ENCODE data around the gene LRCH2.
A peak's percentile ranks its signal among the peaks of the same experiment; 100 is the strongest.

LRCH2 gene

GRCh38 chrX:115204040-115204439 lies 29.9 kb downstream of the LRCH2 start:
- Histone ChIP-seq H3K27me3 (replicated peaks; ENCODE audit: control insufficient read depth, insufficient read depth, low read length) (peaks cover 3% of the 10 kb centered on the region), H3K36me3 (ENCODE audit: control insufficient read depth, insufficient read depth, low read length, severe bottlenecking) (no peaks in the 10 kb centered on the region), H3K4me1 (ENCODE audit: control insufficient read depth, insufficient read depth, low read length) (no peaks in the 10 kb centered on the region), H3K9ac (ENCODE audit: low read length) (no peak overlapping the region), H3K4me3 (ENCODE audit: low read length) (no peak overlapping the region), H3K9me3 (ENCODE audit: control insufficient read depth, low read length) (peaks cover 30% of the 10 kb centered on the region)
- DNase-seq (ENCODE audit: low read depth) = no peak

GRCh38 chrX:115192244-115192700 lies 41.6 kb downstream of the LRCH2 start:
- DNase-seq (ENCODE audit: low read depth) = no peak
- Histone ChIP-seq H3K9ac (ENCODE audit: low read length) (no peak overlapping the region), H3K4me3 (ENCODE audit: low read length) (no peak overlapping the region), H3K27me3 (replicated peaks; ENCODE audit: control insufficient read depth, insufficient read depth, low read length) (peaks cover 15% of the 10 kb centered on the region), H3K4me1 (ENCODE audit: control insufficient read depth, insufficient read depth, low read length) (no peaks in the 10 kb centered on the region), H3K36me3 (ENCODE audit: control insufficient read depth, insufficient read depth, low read length, severe bottlenecking) (no peaks in the 10 kb centered on the region), H3K9me3 (ENCODE audit: control insufficient read depth, low read length) (no peaks in the 10 kb centered on the region)

GRCh38 chrX:115191490-115192243 lies 42.2 kb downstream of the LRCH2 start:
- H3K4me1 ChIP-seq (ENCODE audit: control insufficient read depth, insufficient read depth, low read length) = no peaks in the 10 kb centered on the region
- H3K27me3 ChIP-seq (replicated peaks; ENCODE audit: control insufficient read depth, insufficient read depth, low read length) = peaks cover 15% of the 10 kb centered on the region
- H3K9ac ChIP-seq (ENCODE audit: low read length) = no peak overlapping the region
- no peaks in the 10 kb centered on the region for H3K9me3 ChIP-seq (ENCODE audit: control insufficient read depth, low read length)
- H3K4me3 ChIP-seq (ENCODE audit: low read length) = no peak overlapping the region
- no peak for DNase-seq (ENCODE audit: low read depth)
- no peaks in the 10 kb centered on the region for H3K36me3 ChIP-seq (ENCODE audit: control insufficient read depth, insufficient read depth, low read length, severe bottlenecking)

- Histone ChIP-seq H3K4me1 (ENCODE audit: control insufficient read depth, insufficient read depth, low read length) (no peaks in the 10 kb centered on the region), H3K9me3 (ENCODE audit: control insufficient read depth, low read length) (no peaks in the 10 kb centered on the region), H3K36me3 (ENCODE audit: control insufficient read depth, insufficient read depth, low read length, severe bottlenecking) (no peaks in the 10 kb centered on the region), H3K4me3 (ENCODE audit: low read length) (no peak overlapping the region), H3K27me3 (replicated peaks; ENCODE audit: control insufficient read depth, insufficient read depth, low read length) (peaks cover 14% of the 10 kb centered on the region), H3K9ac (ENCODE audit: low read length) (no peak overlapping the region)
- DNase-seq (ENCODE audit: low read depth) = no peak
Measured at GRCh38 chrX:115190636-115191489, 43.0 kb downstream of the LRCH2 start.

DNA sequence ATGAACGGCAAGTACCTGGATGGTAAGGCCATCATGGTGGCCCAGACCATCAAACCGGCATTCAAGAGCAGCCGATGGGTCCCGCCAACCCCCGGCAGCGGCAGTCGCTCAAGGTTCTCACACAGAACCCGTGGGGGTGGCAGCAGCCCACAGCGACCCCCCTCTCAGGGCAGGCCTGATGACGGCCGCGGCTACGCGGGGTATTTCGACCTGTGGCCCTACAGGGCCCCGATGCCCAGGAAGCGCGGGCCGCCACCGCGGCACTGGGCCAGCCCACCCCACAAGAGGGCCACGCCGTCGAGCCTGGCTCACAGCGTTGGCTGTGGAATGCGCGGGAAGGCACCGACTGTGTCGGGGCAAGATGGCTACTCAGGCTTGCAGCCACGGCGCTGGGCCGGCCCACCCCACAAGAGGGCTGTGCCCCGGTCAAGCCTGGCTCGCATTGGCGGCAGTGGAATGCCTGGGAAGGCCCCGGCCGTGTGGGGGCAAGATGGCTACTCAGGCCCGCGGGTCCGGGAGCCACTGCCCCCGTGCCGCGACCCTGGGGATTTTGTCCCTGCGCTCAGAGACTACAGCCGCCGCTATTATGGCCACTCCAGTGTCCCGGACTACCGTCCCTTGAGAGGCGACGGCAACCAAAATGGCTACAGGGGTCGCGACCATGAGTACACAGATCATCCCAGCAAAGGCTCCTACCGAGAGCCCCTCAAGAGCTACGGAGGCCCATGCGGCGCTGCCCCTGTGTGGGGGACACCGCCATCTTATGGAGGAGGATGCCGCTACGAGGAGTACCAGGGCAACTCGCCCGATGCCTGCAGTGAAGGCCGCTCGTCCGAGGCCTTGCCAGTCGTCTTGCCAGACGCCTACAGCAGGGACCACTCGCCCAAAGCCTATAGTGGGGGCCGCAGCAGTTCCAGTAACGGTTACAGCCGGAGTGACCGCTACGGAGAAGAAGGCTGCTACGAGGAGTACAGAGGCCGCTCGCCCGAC lies 44.0 kb downstream of the LRCH2 start:
- H3K4me1 ChIP-seq (ENCODE audit: control insufficient read depth, insufficient read depth, low read length) = no peaks in the 10 kb centered on the region
- H3K9me3 ChIP-seq (ENCODE audit: control insufficient read depth, low read length) = no peaks in the 10 kb centered on the region
- no peak overlapping the region for H3K9ac ChIP-seq (ENCODE audit: low read length)
- peaks cover 5% of the 10 kb centered on the region for H3K27me3 ChIP-seq (replicated peaks; ENCODE audit: control insufficient read depth, insufficient read depth, low read length)
- no peak for DNase-seq (ENCODE audit: low read depth)
- no peaks in the 10 kb centered on the region for H3K36me3 ChIP-seq (ENCODE audit: control insufficient read depth, insufficient read depth, low read length, severe bottlenecking)
- no peak overlapping the region for H3K4me3 ChIP-seq (ENCODE audit: low read length)

DNA sequence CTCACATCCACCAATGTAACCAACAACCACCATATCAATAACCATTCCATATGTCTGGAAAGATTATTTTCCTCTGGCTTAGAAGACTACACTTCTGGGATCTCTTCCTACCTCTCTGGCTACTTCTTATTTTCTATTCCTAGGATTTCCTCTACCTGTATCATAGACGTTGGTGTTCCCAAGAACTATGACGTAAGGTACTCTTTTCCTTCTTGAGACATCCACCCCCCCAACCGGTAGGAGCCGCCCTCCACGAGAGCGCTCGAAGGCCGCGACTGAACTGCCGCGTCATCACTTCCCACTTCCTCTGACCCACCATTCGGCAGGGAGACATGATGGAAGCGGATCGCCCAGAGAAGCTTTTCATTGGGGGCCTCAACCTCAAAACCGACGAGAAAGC lies 44.8 kb downstream of the LRCH2 start, which contains the start of gene RBMXL3:
TSS of gene RBMXL3 (plus strand) at position 301 of the 400 bp plus-strand sequence. CDS start at position 333, 32 bp downstream.
- Histone ChIP-seq H3K9me3 (ENCODE audit: control insufficient read depth, low read length) (no peaks in the 10 kb centered on the region), H3K4me3 (ENCODE audit: low read length) (no peak within 1 kb of the TSS), H3K27me3 (replicated peaks; ENCODE audit: control insufficient read depth, insufficient read depth, low read length) (peaks cover 5% of the 10 kb centered on the region), H3K36me3 (ENCODE audit: control insufficient read depth, insufficient read depth, low read length, severe bottlenecking) (no peaks in the 10 kb centered on the region), H3K4me1 (ENCODE audit: control insufficient read depth, insufficient read depth, low read length) (no peaks in the 10 kb centered on the region), H3K9ac (ENCODE audit: low read length) (no peak within 1 kb of the TSS)
- no peak for DNase-seq (ENCODE audit: low read depth)

DNA sequence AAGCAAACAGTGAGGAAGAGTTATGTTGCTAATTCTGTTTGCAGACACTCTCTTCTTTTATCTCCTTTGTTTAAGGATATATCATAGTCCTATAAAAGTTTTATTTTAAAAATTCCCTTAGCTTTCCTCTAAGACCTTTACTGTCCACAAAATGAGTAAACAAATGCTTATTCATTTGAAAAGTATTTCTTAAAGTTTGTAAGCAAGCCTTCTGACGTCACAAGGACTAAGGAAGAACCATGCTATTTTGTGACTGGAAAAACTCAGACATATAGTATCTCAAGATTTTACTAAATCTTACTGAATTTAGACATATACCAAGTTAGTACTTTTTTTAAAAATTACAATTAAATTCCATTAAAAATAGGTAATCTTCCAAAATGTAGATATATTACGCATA lies 49.9 kb downstream of the LRCH2 start:
- Histone ChIP-seq H3K9ac (ENCODE audit: low read length) (no peak overlapping the region), H3K4me3 (ENCODE audit: low read length) (no peak overlapping the region), H3K36me3 (ENCODE audit: control insufficient read depth, insufficient read depth, low read length, severe bottlenecking) (no peaks in the 10 kb centered on the region), H3K4me1 (ENCODE audit: control insufficient read depth, insufficient read depth, low read length) (no peaks in the 10 kb centered on the region), H3K9me3 (ENCODE audit: control insufficient read depth, low read length) (no peaks in the 10 kb centered on the region), H3K27me3 (replicated peaks; ENCODE audit: control insufficient read depth, insufficient read depth, low read length) (peaks cover 10% of the 10 kb centered on the region)
- DNase-seq (ENCODE audit: low read depth) = peak; percentile 50

DNA sequence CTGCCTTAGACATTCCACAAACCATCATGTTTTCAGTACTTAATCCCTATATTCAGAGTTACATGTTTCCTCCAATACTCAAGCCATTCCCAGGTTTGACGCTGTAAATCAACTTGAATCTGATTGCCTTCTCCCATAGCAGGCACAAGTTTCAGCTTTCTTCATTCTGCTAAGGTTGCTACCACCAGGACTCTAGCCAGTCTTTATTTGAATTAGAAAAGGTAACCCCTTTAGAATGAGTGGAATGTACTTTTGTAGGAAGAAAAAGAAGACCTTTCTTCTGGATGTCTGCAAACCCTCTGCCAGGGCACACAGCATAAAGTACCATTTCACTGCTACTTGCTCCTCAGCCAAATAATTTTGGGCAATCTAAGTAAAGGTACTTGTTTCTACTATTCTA lies 55.4 kb downstream of the LRCH2 start:
- Histone ChIP-seq H3K9me3 (ENCODE audit: control insufficient read depth, low read length) (peaks cover 2% of the 10 kb centered on the region), H3K9ac (ENCODE audit: low read length) (no peak overlapping the region), H3K36me3 (ENCODE audit: control insufficient read depth, insufficient read depth, low read length, severe bottlenecking) (no peaks in the 10 kb centered on the region), H3K4me3 (ENCODE audit: low read length) (no peak overlapping the region), H3K4me1 (ENCODE audit: control insufficient read depth, insufficient read depth, low read length) (no peaks in the 10 kb centered on the region), H3K27me3 (replicated peaks; ENCODE audit: control insufficient read depth, insufficient read depth, low read length) (peaks cover 19% of the 10 kb centered on the region)
- no peak for DNase-seq (ENCODE audit: low read depth)

DNA sequence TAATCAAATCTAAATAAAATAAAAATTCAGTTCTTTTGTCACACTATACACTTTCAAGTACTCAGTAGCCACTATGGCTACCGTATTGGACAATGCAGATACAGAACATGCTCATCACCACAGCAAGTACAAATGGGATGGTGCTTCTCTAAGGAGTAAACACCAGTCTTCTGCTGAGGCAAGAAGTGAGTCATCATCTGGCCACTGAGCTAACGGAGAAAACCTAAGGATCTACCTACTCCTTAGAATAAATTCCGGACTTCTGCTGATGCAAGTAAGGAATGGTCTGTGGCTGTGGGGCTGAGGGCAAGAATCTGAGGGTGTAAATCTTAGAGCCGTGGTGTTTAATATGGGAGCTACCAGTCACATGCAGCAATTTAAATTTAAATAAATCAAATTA lies 56.0 kb downstream of the LRCH2 start:
- Histone ChIP-seq H3K9me3 (ENCODE audit: control insufficient read depth, low read length) (peaks cover 2% of the 10 kb centered on the region), H3K36me3 (ENCODE audit: control insufficient read depth, insufficient read depth, low read length, severe bottlenecking) (no peaks in the 10 kb centered on the region), H3K4me1 (ENCODE audit: control insufficient read depth, insufficient read depth, low read length) (no peaks in the 10 kb centered on the region), H3K9ac (ENCODE audit: low read length) (no peak overlapping the region), H3K27me3 (replicated peaks; ENCODE audit: control insufficient read depth, insufficient read depth, low read length) (peaks cover 19% of the 10 kb centered on the region), H3K4me3 (ENCODE audit: low read length) (no peak overlapping the region)
- DNase-seq (ENCODE audit: low read depth) = no peak

DNA sequence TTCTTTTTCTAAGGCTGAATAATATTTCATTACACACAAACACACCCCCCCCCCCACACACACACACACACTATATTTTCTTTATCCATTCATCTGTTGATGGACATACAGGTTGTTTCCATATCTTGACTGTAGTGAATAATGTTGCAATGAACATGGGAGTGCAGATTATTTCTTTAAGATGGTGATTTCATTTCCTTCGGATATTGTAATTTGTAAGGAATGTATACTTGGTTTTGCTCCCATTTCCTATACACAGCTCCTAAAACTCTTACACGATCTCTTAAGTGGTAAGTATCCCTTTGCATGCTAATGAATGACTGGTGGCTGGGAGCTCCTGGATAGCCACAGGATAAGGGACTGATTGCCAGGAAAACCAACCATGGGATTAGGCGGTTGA lies 59.3 kb downstream of the LRCH2 start:
- H3K9me3 ChIP-seq (ENCODE audit: control insufficient read depth, low read length) = peaks cover 2% of the 10 kb centered on the region
- H3K9ac ChIP-seq (ENCODE audit: low read length) = no peak overlapping the region
- H3K27me3 ChIP-seq (replicated peaks; ENCODE audit: control insufficient read depth, insufficient read depth, low read length) = peaks cover 19% of the 10 kb centered on the region
- H3K36me3 ChIP-seq (ENCODE audit: control insufficient read depth, insufficient read depth, low read length, severe bottlenecking) = no peaks in the 10 kb centered on the region
- no peak for DNase-seq (ENCODE audit: low read depth)
- no peak overlapping the region for H3K4me3 ChIP-seq (ENCODE audit: low read length)
- H3K4me1 ChIP-seq (ENCODE audit: control insufficient read depth, insufficient read depth, low read length) = no peaks in the 10 kb centered on the region

All from adipocyte (in vitro differentiated cells).